ENCODE data around the gene ATXN7L2. TPM values are rescaled to one million over a fixed set of nuclear protein-coding genes. Genes with fewer than 3 reads are reported as not detected.

ATXN7L2 gene
- total and polyA plus RNA-seq, 9 donors: 0.98 to 8.8 (median 6.5) TPM

DNA sequence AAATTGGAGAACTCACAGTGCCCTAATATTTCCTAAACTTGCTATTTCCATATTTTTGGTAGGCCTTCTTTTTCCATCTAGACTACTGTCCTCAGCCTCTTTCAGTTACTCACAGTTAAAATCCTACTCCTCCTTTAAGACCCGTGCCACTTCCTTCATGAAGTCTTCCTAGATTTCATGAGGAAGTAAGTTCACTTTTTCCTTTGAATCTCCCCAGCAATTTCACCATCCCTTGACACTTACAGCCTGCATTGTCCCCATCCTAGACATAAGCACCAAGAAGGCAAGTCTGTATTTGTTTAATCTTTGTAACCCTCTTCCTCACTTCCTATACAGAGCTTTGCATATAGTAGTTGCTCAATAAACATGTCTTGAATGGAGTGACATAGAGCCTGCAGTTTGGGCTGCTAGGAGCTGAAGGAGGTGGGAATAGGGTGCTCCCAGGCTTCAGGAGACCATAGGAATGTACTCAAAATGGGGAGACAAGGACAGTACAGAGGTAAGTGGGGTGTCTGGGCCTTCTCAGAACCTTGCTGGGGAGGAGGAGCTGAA is 50.7 kb downstream of the ATXN7L2 start:
- intact Hi-C loops (cut with DNase I): loop anchor here (5.0 to 10.0 kb wide), 4 partner anchors 42 to 272 kb away; partner anchors contain the start of genes CYB561D1 (in 3 of the 4) and PSMA5 (in 2 of the 4)

DNA sequence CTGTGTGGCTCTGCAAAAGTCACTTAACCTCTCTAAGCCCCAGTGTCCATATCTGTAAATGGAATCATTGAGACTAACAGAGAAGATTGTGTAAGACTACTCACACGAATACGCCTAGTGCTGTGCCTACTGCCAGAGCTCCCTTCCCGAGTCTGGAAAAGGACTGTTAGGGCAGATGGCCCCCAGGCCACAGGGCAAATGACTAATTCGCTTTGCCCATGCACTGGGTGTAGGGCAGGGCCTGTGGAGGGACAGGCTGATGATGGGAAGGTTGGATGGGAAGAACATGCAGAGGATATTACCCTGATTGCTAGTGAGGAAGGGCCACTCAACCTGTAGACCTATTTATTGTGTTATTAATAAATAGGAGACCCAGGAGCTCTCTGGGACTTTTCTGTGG is 51.8 kb downstream of the ATXN7L2 start:
- WGBS, 3 donors: 71 to 81% (median 74%) methylated on average over 4 of the region's 4 CpGs
- Histone ChIP-seq H3K36me3 (no peaks in the 10 kb centered on the region), H3K27me3 (no peaks in the 10 kb centered on the region), H3K27ac (no peak overlapping the region), H3K9me3 (no peaks in the 10 kb centered on the region), H3K4me3 (no peak overlapping the region), H3K4me1 (ENCODE audit: insufficient read depth) (peaks cover 4% of the 10 kb centered on the region)
- no peak for DNase-seq
- intact Hi-C loops (cut with DNase I): loop anchor here in 3 of 4 donors (5.0 to 10.0 kb wide), 3 partner anchors 111 to 1437 kb away; partner anchors contain the start of gene PSMA5 (in 2 of the 3)
- TF ChIP-seq POLR2A (IDR thresholded peaks at IDR 0.05) (no peak), EP300 (IDR thresholded peaks at IDR 0.05) (no peak)
- TF ChIP-seq, protein P1, sequence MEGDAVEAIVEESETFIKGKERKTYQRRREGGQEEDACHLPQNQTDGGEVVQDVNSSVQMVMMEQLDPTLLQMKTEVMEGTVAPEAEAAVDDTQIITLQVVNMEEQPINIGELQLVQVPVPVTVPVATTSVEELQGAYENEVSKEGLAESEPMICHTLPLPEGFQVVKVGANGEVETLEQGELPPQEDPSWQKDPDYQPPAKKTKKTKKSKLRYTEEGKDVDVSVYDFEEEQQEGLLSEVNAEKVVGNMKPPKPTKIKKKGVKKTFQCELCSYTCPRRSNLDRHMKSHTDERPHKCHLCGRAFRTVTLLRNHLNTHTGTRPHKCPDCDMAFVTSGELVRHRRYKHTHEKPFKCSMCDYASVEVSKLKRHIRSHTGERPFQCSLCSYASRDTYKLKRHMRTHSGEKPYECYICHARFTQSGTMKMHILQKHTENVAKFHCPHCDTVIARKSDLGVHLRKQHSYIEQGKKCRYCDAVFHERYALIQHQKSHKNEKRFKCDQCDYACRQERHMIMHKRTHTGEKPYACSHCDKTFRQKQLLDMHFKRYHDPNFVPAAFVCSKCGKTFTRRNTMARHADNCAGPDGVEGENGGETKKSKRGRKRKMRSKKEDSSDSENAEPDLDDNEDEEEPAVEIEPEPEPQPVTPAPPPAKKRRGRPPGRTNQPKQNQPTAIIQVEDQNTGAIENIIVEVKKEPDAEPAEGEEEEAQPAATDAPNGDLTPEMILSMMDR (IDR thresholded peaks at IDR 0.05): no peak

More for the DNA sequence above, 50.7 kb downstream of the ATXN7L2 start:
- no peak overlapping the region for H3K27ac ChIP-seq
- H3K9me3 ChIP-seq: no peaks in the 10 kb centered on the region
- no peaks in the 10 kb centered on the region for H3K27me3 ChIP-seq
- H3K4me1 ChIP-seq (ENCODE audit: insufficient read depth): peaks cover 4% of the 10 kb centered on the region
- DNase-seq: no peak
- no peaks in the 10 kb centered on the region for H3K36me3 ChIP-seq
- no peak overlapping the region for H3K4me3 ChIP-seq
- TF ChIP-seq POLR2A (IDR thresholded peaks at IDR 0.05) (no peak), EP300 (IDR thresholded peaks at IDR 0.05) (no peak)
- TF ChIP-seq, protein P1 (IDR thresholded peaks at IDR 0.05): no peak
- 81 to 95% (median 91%) methylated on average over 1 of the region's 1 CpG for WGBS, 3 donors

DNA sequence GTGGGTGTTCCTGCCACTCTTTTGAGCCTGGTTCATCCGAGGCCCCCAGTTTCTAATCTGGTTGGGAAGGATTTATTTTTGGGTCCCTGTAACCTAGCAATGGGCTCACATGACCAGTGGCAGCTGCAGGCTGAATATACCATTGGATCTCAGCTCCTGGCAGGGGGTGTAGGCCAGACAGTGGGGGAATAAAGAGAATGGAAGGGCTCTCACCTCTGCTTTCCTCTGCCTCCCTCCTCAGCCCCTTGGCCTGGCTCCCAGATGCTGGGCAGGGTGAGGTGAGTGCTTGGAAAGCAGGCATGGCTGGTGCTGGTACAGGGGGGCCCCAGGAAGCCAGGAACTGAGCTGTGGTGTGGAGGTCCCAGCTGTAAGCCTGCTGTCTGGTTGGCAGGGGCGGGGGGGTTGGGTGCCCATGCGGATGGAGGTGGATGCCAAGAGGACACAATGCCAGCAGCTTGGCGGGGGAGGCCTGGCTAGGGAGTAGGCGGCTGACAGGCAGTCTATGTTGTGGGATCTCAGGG is 52.3 kb downstream of the ATXN7L2 start:
- Histone ChIP-seq H3K4me3 (no peak overlapping the region), H3K4me1 (ENCODE audit: insufficient read depth) (peaks cover 4% of the 10 kb centered on the region), H3K36me3 (no peaks in the 10 kb centered on the region), H3K27ac (no peak overlapping the region), H3K9me3 (no peaks in the 10 kb centered on the region), H3K27me3 (no peaks in the 10 kb centered on the region)
- WGBS, 3 donors: 62 to 64% (median 62%) methylated on average over 5 of the region's 5 CpGs
- intact Hi-C loops (cut with DNase I): loop anchor here in 3 of 4 donors (5.0 to 10.0 kb wide), 3 partner anchors 111 to 1436 kb away; partner anchors contain the start of gene PSMA5 (in 2 of the 3)
- TF ChIP-seq, protein P1 (IDR thresholded peaks at IDR 0.05): no peak
- TF ChIP-seq POLR2A (IDR thresholded peaks at IDR 0.05) (no peak), EP300 (IDR thresholded peaks at IDR 0.05) (no peak)
- DNase-seq: no peak

DNA sequence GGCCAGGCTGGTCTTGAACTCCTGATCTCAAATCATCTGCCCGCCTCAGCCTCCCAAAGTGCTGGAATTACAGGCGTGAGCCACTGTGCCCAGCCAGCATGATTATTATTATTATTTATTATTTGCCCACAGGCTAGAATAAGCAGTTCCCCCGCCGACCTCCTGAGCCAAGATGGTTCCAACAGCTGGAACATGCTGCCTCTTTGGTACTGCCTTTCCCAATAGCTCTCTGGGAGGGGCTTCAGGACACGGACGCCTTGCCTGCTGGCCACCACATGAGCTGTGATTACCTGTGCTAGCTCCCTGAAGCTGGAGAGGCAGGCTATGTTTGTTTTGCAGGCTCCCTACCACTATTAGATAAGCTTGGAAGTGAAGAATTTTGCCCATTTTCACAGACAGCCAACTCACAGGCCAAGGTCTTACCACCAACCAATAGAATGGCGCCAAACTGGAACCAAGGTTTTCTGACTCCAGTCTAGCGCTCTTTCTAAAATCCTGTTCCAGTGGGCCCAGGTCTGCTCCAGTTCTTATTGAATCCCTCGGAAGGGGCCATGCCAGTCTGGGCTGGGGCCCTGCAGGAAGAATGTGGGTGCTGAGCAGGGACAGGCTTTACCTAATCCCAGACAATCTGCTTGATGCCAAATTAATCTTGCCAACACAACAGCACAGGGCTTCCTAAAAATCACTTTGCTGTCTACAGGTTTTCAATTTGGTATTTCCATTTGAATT is 53.9 kb downstream of the ATXN7L2 start:
- DNase-seq: no peak
- TF ChIP-seq EP300 (IDR thresholded peaks at IDR 0.05) (no peak), POLR2A (IDR thresholded peaks at IDR 0.05) (no peak)
- TF ChIP-seq, protein P1 (IDR thresholded peaks at IDR 0.05): no peak
- H3K27ac ChIP-seq: no peak overlapping the region
- H3K4me3 ChIP-seq: no peak overlapping the region
- H3K4me1 ChIP-seq (ENCODE audit: insufficient read depth): peaks cover 4% of the 10 kb centered on the region
- 74 to 78% (median 77%) methylated on average over 9 of the region's 9 CpGs for WGBS, 3 donors
- no peaks in the 10 kb centered on the region for H3K9me3 ChIP-seq
- intact Hi-C loops (cut with DNase I): loop anchor here in 3 of 4 donors (5.0 to 10.0 kb wide), 3 partner anchors 113 to 1435 kb away; partner anchors contain the start of gene PSMA5 (in 2 of the 3)
- H3K27me3 ChIP-seq: no peaks in the 10 kb centered on the region
- no peaks in the 10 kb centered on the region for H3K36me3 ChIP-seq
